Body of pancreas (tissue), 4 donors: ENCODE measurements around the gene SETD2. TPM values are rescaled to one million over a fixed set of nuclear protein-coding genes. Genes with fewer than 3 reads are reported as not detected.
A peak's percentile ranks its signal among the peaks of the same experiment; 100 is the strongest.

ENCODE experiments used
- ATAC-seq: fragments of 150-250 bp; one replicate; pipeline ENCODE4 v1.9.1; 2016
- DNase-seq, 4 donors: peaks; one replicate each; pipeline ENCODE4 v3.0.0-alpha.2; 2019
- H3K27ac ChIP-seq, 4 donors: fragments of 200-600 bp; sonication (generic); 1 replicate in 3 of 4; 2 replicates in 1 of 4; pipeline versions ENCODE4 v1.5.1 to v1.6.1; 2016 to 2019; ENCODE audit warnings: mild to moderate bottlenecking in 1 of 4, mixed read lengths in 1 of 4, moderate library complexity in 1 of 4
- H3K27me3 ChIP-seq, 2 donors: fragments of 200-600 bp; sonication (generic); one replicate each; pipeline ENCODE4 v1.6.0; 2016; ENCODE audit warnings: mild to moderate bottlenecking in 1 of 2
- H3K36me3 ChIP-seq, 2 donors: fragments of 200-600 bp; sonication (generic); replicated peaks in 1 of 2; 2 replicates each; pipeline ENCODE4 v1.5.1; 2016; ENCODE audit warnings: low read depth in 2 of 2; ENCODE audit not compliant: insufficient read depth in 1 of 2
- H3K4me1 ChIP-seq: fragments of 200-600 bp; sonication (generic); one replicate; pipeline ENCODE4 v1.6.0; 2016
- H3K4me3 ChIP-seq, 2 donors: fragments of 200-600 bp; sonication (generic); 1 replicate in 1 of 2; 2 replicates in 1 of 2; pipeline ENCODE4 v1.5.1; 2016 to 2019
- H3K9me3 ChIP-seq, 3 donors: fragments of 200-600 bp; sonication (generic); 1 replicate in 2 of 3; 2 replicates in 1 of 3; pipeline ENCODE4 v1.5.1; 2016
- CTCF ChIP-seq, 7 experiments: fragments of 450-650 bp in 4 of 7; fragments of 200-600 bp in 3 of 7; sonication (generic) in 3 of 7; IDR thresholded peaks; one replicate each; pipeline ENCODE4 v1.5.1; 2016 to 2019; ENCODE audit warnings: antibody characterized with exemption in 7 of 7
- POLR2A ChIP-seq, 3 donors: fragments of 450-650 bp; IDR thresholded peaks; one replicate each; pipeline ENCODE4 v1.6.1; 2016; ENCODE audit warnings: antibody characterized with exemption in 3 of 3, mild to moderate bottlenecking in 2 of 3
- WGBS, 2 donors: methylation state at CpG; one replicate each; pipeline ENCODE4 v1.1.5; 2017; 5-methylcytosine and 5-hydroxymethylcytosine counted together
- intact Hi-C: fragments of 100-400 bp; cut with DNase I; formaldehyde crosslinking; loops from one replicate; pipeline ENCODE4 v1.15.1; 2023
- total RNA-seq, 2 donors: library from RNA; depleted of rRNA; stranded (reverse); fragments of >200 nt; gene quantifications; one replicate each; pipeline ENCODE4 v1.1.0, GENCODE V29; 2016

SETD2 gene
- total RNA-seq, 2 donors from 2014 or later: 49.5 to 70.2 TPM

GRCh38 chr3:46992231-46992630 lies 171.7 kb downstream of the SETD2 start:
- DNase-seq (no peak), ATAC-seq (no peak)
- Histone ChIP-seq H3K36me3 (peaks cover 0 to 6% of the 10 kb centered on the region in 2 donors), H3K27me3 (no peaks in the 10 kb centered on the region), H3K4me1 (peaks cover 11% of the 10 kb centered on the region), H3K4me3 (no peak overlapping the region), H3K27ac (no peak overlapping the region), H3K9me3 (no peaks in the 10 kb centered on the region)
- intact Hi-C loops: no loop called here
- TF ChIP-seq POLR2A (IDR thresholded peaks at IDR 0.05): no peak
- no peak for TF ChIP-seq CTCF (IDR thresholded peaks at IDR 0.05)
- 81 to 82% methylated on average over 5 to 9 of the region's 9 CpGs for WGBS, 2 donors

GRCh38 chr3:46991406-46992165 lies 172.3 kb downstream of the SETD2 start:
- H3K27ac ChIP-seq: no peak overlapping the region
- intact Hi-C loops: no loop called here
- WGBS, 2 donors: 88 to 95% methylated on average over 4 to 16 of the region's 16 CpGs
- H3K9me3 ChIP-seq: no peaks in the 10 kb centered on the region
- H3K36me3 ChIP-seq: peaks cover 0 to 6% of the 10 kb centered on the region in 2 donors
- peaks cover 18% of the 10 kb centered on the region for H3K4me1 ChIP-seq
- ATAC-seq: no peak
- no peak for DNase-seq
- H3K4me3 ChIP-seq: no peak overlapping the region
- H3K27me3 ChIP-seq: no peaks in the 10 kb centered on the region
- TF ChIP-seq CTCF (IDR thresholded peaks at IDR 0.05) (no peak), POLR2A (IDR thresholded peaks at IDR 0.05) (no peak)

- no peak for ATAC-seq
Measured at GRCh38 chr3:46990573-46991374, 173.1 kb downstream of the SETD2 start.

GRCh38 chr3:46989146-46989810 lies 174.6 kb downstream of the SETD2 start:
- Histone ChIP-seq H3K4me1 (peaks cover 33% of the 10 kb centered on the region), H3K36me3 (peaks cover 0 to 3% of the 10 kb centered on the region in 2 donors), H3K4me3 (no peak overlapping the region), H3K9me3 (no peaks in the 10 kb centered on the region), H3K27me3 (no peaks in the 10 kb centered on the region), H3K27ac (no peak overlapping the region)
- 67 to 78% methylated on average over 2 to 16 of the region's 17 CpGs for WGBS, 2 donors
- no peak for TF ChIP-seq POLR2A (IDR thresholded peaks at IDR 0.05)
- no peak for TF ChIP-seq CTCF (IDR thresholded peaks at IDR 0.05)
- DNase-seq: no peak
- ATAC-seq: no peak
- intact Hi-C loops: no loop called here

More at GRCh38 chr3:46990573-46991374, 173.1 kb downstream of the SETD2 start:
- H3K36me3 ChIP-seq: peaks cover 0 to 6% of the 10 kb centered on the region in 2 donors
- intact Hi-C loops: no loop called here
- no peak overlapping the region for H3K4me3 ChIP-seq
- no peaks in the 10 kb centered on the region for H3K9me3 ChIP-seq
- TF ChIP-seq CTCF (IDR thresholded peaks at IDR 0.05) (no peak), POLR2A (IDR thresholded peaks at IDR 0.05) (no peak)
- no peaks in the 10 kb centered on the region for H3K27me3 ChIP-seq
- 76 to 77% methylated on average over 11 of the region's 11 CpGs for WGBS, 2 donors
- peaks cover 26% of the 10 kb centered on the region for H3K4me1 ChIP-seq
- DNase-seq: peak in 2 of 4 donors; percentile 40 to 60
- H3K27ac ChIP-seq: peak overlapping the region in 1 of 4 donors; percentile 15
